Lung (tissue), 12 donors: ENCODE measurements around the gene CLRN2. TPM values are rescaled to one million over a fixed set of nuclear protein-coding genes. Genes with fewer than 3 reads are reported as not detected.

Experiments
- ATAC-seq: fragments of 200-7000 bp; cut with Tn5 transposase; one replicate; pipeline ENCODE4 v1.9.1; 2020; ENCODE audit warnings: moderate number of reproducible peaks; ENCODE audit not compliant: insufficient read depth, low FRiP score
- DNase-seq, 3 donors: peaks; one replicate each; pipeline ENCODE4 v3.0.0-alpha.2; 2013 to 2017
- H3K27ac ChIP-seq, 2 donors: one replicate each; pipeline ENCODE4 v1.5.1; 2013; ENCODE audit warnings: mild to moderate bottlenecking in 2 of 2, moderate library complexity in 2 of 2, control low read depth in 1 of 2, inconsistent platforms in 1 of 2, low read depth in 1 of 2, low read length in 1 of 2
- H3K27me3 ChIP-seq, 3 donors: one replicate each; pipeline ENCODE4 v1.5.1; 2013; ENCODE audit warnings: low read length in 2 of 3; ENCODE audit not compliant: control insufficient read depth in 3 of 3, insufficient read depth in 3 of 3
- H3K36me3 ChIP-seq, 4 donors: one replicate each; pipeline ENCODE4 v1.5.1; 2013; ENCODE audit warnings: low read length in 4 of 4, mild to moderate bottlenecking in 1 of 4, moderate library complexity in 1 of 4; ENCODE audit not compliant: control insufficient read depth in 4 of 4, insufficient read depth in 4 of 4
- H3K4me1 ChIP-seq, 5 donors: one replicate each; pipeline ENCODE4 v1.5.1; 2013; ENCODE audit warnings: low read length in 5 of 5, mild to moderate bottlenecking in 2 of 5, moderate library complexity in 1 of 5; ENCODE audit not compliant: control insufficient read depth in 5 of 5, insufficient read depth in 5 of 5
- H3K4me3 ChIP-seq: one replicate; pipeline ENCODE4 v1.5.1; 2013; ENCODE audit warnings: mild to moderate bottlenecking, control low read depth, moderate library complexity
- H3K9ac ChIP-seq, 2 donors: one replicate each; pipeline ENCODE4 v1.5.1; 2013; ENCODE audit warnings: low read length in 2 of 2, control low read depth in 1 of 2; ENCODE audit not compliant: insufficient read depth in 1 of 2
- H3K9me3 ChIP-seq, 4 donors: one replicate each; pipeline ENCODE4 v1.5.1; 2013; ENCODE audit warnings: low read length in 3 of 4, mild to moderate bottlenecking in 1 of 4, moderate library complexity in 1 of 4; ENCODE audit not compliant: control insufficient read depth in 4 of 4, insufficient read depth in 3 of 4
- CTCF ChIP-seq: IDR thresholded peaks from 2 replicates; pipeline ENCODE4 v1.5.1; 2012; ENCODE audit warnings: mild to moderate bottlenecking; ENCODE audit errors: control extremely low read depth, extremely low read depth
- WGBS, 2 donors: extraction: QIAGEN DNeasy Blood & Tissue Kit; methylation state at CpG; one replicate each; pipeline ENCODE4 v1.1.7; 2013; 5-methylcytosine and 5-hydroxymethylcytosine counted together
- polyA plus RNA-seq, 2 donors: library from polyadenylated mRNA; stranded (reverse); fragments of 200-250 nt; gene quantifications; one replicate each; pipeline ENCODE4 v1.2.1, GENCODE V29; 2013
- total RNA-seq, 2 donors: library from RNA; depleted of rRNA in 1 of 2; stranded (reverse); fragments of >200 nt in 1 of 2; gene quantifications; one replicate each; pipeline ENCODE4 v1.2.1, GENCODE V29; 2014 to 2021
- donor health status: control.
- donor health status: control.
- donor health status: Bipolar disorder and iron deficiency.
- donor health status: healthy.
- donor health status: DM: yes; HTN: yes; CAD: no.

Gene CLRN2
- total and polyA plus RNA-seq, 4 donors: not detected

- no peak for DNase-seq
- Histone ChIP-seq H3K9ac (no peak overlapping the region), H3K27me3 (no peaks in the 10 kb centered on the region), H3K9me3 (no peaks in the 10 kb centered on the region), H3K4me3 (no peak overlapping the region), H3K4me1 (peaks cover 0 to 2% (median 0%) of the 10 kb centered on the region in 5 donors), H3K36me3 (no peaks in the 10 kb centered on the region), H3K27ac (no peak overlapping the region)
- no peak for TF ChIP-seq CTCF
- no peak for ATAC-seq
- WGBS, 2 donors: 85 to 93% methylated on average over 10 of the region's 10 CpGs
Measured at GRCh38 chr4:17546222-17546621, 31.3 kb downstream of the CLRN2 start.

GRCh38 chr4:17546678-17547077, 31.7 kb downstream of the CLRN2 start:
- no peaks in the 10 kb centered on the region for H3K36me3 ChIP-seq
- no peak for TF ChIP-seq CTCF
- H3K27me3 ChIP-seq: no peaks in the 10 kb centered on the region
- no peak overlapping the region for H3K4me3 ChIP-seq
- H3K4me1 ChIP-seq: peaks cover 0 to 2% (median 0%) of the 10 kb centered on the region in 5 donors
- no peak for ATAC-seq
- no peak overlapping the region for H3K9ac ChIP-seq
- H3K27ac ChIP-seq: no peak overlapping the region
- 86 to 94% methylated on average over 12 of the region's 12 CpGs for WGBS, 2 donors
- no peak for DNase-seq
- H3K9me3 ChIP-seq: no peaks in the 10 kb centered on the region

GRCh38 chr4:17550549-17550948, 35.6 kb downstream of the CLRN2 start:
- no peaks in the 10 kb centered on the region for H3K36me3 ChIP-seq
- DNase-seq: no peak
- no peak overlapping the region for H3K4me3 ChIP-seq
- peaks cover 0 to 8% (median 3%) of the 10 kb centered on the region in 3 donors for H3K27me3 ChIP-seq
- no peak for ATAC-seq
- 86 to 95% methylated on average over 3 of the region's 3 CpGs for WGBS, 2 donors
- no peak overlapping the region for H3K27ac ChIP-seq
- H3K9ac ChIP-seq: no peak overlapping the region
- no peaks in the 10 kb centered on the region for H3K4me1 ChIP-seq
- H3K9me3 ChIP-seq: no peaks in the 10 kb centered on the region
- no peak for TF ChIP-seq CTCF

GRCh38 chr4:17552427-17552826, 37.5 kb downstream of the CLRN2 start:
- Histone ChIP-seq H3K27me3 (peaks cover 0 to 8% (median 4%) of the 10 kb centered on the region in 3 donors), H3K36me3 (no peaks in the 10 kb centered on the region), H3K4me3 (no peak overlapping the region), H3K4me1 (no peaks in the 10 kb centered on the region), H3K9me3 (no peaks in the 10 kb centered on the region), H3K27ac (no peak overlapping the region), H3K9ac (no peak overlapping the region)
- 58 to 60% methylated on average over 5 of the region's 5 CpGs for WGBS, 2 donors
- no peak for TF ChIP-seq CTCF
- no peak for DNase-seq
- no peak for ATAC-seq
